HepG2 (cell line): ENCODE measurements around the gene TUBA3C.

Experiments used
- KAT8 ChIP-seq: IDR thresholded peaks from 2 replicates; pipeline ENCODE4 v1.6.1; 2016; ENCODE audit warnings: missing genetic modification reagents, missing compliant biosample characterization
- KDM1A ChIP-seq: IDR thresholded peaks from 2 replicates; pipeline ENCODE4 v1.6.1; 2016; ENCODE audit warnings: missing compliant biosample characterization

GRCh38 chr13:19161308-19161707 lies 20.3 kb downstream of the TUBA3C start:
- TF ChIP-seq KAT8, result no peak
- no peak for TF ChIP-seq KDM1A (CRISPR knock-in tag)
